Peyer's patch (tissue), 4 donors: ENCODE data around the gene LRGUK.

Source experiments
- CTCF ChIP-seq, 6 experiments: fragments of 450-650 bp in 4 of 6; fragments of 200-600 bp in 2 of 6; sonication (generic) in 1 of 6; IDR thresholded peaks; one replicate each; pipeline ENCODE4 v1.5.1; 2017 to 2019; ENCODE audit warnings: antibody characterized with exemption in 6 of 6, mild to moderate bottlenecking in 3 of 6, moderate library complexity in 1 of 6
- POLR2A ChIP-seq, 2 donors: fragments of 450-650 bp; IDR thresholded peaks; one replicate each; pipeline ENCODE4 v1.5.1; 2017; ENCODE audit warnings: antibody characterized with exemption in 2 of 2, mild to moderate bottlenecking in 2 of 2, moderate library complexity in 2 of 2

GRCh38 chr7:134301592-134301991, 174.5 kb downstream of the LRGUK start:
- TF ChIP-seq POLR2A (IDR thresholded peaks at IDR 0.05) (no peak), CTCF (IDR thresholded peaks at IDR 0.05) (no peak)
